G401 (cell line): ENCODE data around the gene IBTK. TPM values are rescaled to one million over a fixed set of nuclear protein-coding genes. Genes with fewer than 3 reads are reported as not detected.
"Not testable (repeated sequence)": the region's sequence is repeated elsewhere in the genome, so short reads cannot be mapped to it uniquely, and the experiment has no call there.

Source experiments
- DNase-seq: peaks from one replicate; pipeline ENCODE4 v3.0.0-alpha.2; 2015; ENCODE audit warnings: low spot score
- in situ Hi-C: cut with HindIII; loops from 2 replicates; pipeline ENCODE4 v1.10.0; 2016; ENCODE audit warnings: low sequenced_read_pairs, mixed read lengths
- total RNA-seq: library from RNA; depleted of rRNA; stranded (reverse); fragments of >200 nt; shearing (Covaris generic); gene quantifications from 2 replicates; pipeline ENCODE4 v1.2.3, GENCODE V29; 2014

The IBTK gene
- total RNA-seq, 1 experiment from 2014 or later = 49.3 TPM

DNA sequence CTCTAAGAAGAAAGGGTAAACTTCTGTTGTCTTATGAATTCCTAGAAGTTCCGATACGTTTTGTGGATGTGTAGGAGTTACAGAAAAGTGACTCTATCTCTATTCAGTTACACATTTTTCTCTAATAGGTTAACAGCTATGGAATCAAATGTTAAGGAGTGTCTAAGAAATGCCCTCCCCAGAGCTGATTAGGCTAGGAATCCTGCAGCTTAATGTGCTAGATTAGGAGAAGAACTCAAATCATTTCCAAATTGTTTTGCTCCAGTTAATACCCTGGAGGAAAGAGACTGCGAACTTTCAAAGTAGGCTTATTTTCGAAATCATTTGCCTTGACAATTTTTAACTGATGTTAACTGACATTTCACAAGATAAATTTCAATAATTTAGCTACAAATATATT lies 51.9 kb downstream of the IBTK start:
- in situ Hi-C loops = no loop called here
- DNase-seq = no peak

DNA sequence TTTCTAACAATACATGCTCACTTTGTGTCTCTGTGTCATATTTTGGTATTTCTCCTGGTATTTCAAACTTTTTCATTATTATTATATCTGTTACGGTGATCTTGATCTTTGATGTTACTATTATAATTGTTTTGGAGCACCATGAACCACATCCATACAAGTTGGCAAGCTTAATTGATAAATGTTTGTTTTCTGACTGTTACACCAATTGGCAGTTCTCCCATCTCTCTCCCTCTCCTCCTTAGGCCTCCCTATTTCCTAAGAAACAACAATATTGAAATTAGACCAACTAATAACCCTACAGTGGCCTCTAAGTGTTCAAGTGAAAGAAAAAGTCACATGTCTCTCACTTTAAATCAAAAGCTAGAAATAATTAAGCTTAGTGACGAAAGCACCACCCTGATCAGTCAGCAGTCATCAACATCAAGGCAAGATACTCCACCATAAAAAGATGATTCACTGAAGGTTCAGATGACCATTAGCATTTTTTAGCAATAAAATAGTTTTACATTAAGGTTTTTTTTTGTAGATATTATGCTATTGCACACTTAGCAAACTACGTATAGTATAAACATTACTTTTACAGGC lies 61.5 kb downstream of the IBTK start:
- in situ Hi-C loops = no loop called here
- no peak for DNase-seq

DNA sequence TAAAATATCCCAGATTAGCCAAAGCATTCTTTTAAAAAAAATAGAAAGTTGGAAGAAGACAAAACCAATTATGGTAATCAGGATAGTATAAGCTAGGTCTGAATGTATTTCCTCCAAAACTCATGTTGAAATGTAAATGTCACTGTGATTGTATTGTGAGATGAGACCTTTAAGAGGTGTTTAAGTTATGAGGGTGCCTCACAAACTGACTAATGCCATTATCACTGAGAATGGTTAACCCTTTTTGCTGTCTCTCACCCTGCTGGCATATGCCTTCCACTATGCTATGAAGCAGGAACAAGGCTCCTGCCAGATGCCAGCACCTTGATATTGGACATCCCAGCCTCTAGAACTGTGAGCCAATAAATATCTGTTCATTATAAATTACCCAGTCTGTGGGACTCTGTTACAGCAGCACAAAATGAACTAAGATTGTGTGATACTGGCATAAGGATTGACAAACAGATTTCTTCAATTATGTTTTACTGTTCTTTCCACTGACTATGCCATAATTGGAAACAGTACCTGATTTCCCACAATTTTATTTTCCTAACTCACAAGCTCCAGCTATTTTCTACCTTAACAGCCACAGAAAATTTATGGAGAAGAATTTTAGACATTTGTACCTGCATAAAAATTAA lies 63.8 kb downstream of the IBTK start:
- in situ Hi-C loops = no loop called here

DNA sequence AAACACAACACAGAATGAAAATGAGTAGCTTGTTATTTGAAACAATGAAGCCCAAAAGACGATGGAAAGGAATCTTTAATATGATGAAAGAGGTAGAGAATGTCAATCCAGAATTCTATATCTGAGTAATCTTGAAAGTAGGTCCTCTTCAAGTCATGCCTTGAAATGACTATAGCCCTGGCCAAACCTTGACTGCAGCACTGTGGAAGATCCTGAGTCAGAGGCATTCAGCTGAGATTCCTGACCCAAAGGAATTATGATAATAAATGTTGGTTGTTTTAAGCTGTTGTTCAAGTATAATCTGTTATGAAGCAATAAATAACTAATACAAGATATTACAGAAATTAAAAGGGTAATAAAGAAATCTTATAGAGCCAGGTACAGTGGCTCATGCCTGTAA lies 64.8 kb downstream of the IBTK start:
- no peak for DNase-seq
- in situ Hi-C loops = no loop called here

More for the DNA sequence above, 63.8 kb downstream of the IBTK start:
- DNase-seq = no peak

DNA sequence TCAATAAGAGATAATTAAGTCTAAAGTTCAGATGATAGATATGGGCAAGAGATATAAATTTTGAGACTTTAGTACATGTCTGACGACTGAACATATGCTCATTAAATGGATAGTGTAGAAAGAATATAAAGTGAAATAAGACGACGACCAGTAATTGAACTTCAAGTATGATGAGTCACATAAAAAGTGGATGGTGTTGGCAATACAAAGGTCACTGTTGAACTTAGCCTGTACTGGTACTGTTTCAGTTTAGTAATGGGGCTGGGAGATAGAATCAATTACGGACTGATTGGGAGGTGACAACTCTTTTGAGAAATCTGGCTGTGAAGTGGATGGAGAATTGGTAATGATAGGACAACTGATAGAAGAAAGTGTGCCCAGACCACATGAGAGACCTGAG lies 68.1 kb downstream of the IBTK start:
- no peak for DNase-seq
- in situ Hi-C loops = no loop called here

DNA sequence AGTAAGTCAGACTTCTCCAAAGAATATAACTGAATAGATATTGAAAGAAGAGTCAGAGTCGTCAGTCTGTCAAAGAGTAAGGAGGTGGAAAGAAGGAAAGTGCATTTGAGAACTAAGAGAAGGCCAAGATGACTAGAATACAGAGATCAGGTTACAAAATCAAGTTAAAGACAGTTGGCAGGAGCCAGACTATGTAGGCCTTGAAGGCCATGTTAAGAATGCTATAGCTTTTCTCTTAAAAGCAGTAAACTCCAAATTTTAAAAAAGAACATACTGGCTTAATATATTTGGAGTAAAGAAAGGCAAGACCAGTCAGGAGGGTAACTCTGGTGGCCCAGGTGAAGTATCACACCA lies 68.8 kb downstream of the IBTK start:
- DNase-seq = no peak
- in situ Hi-C loops = no loop called here

DNA sequence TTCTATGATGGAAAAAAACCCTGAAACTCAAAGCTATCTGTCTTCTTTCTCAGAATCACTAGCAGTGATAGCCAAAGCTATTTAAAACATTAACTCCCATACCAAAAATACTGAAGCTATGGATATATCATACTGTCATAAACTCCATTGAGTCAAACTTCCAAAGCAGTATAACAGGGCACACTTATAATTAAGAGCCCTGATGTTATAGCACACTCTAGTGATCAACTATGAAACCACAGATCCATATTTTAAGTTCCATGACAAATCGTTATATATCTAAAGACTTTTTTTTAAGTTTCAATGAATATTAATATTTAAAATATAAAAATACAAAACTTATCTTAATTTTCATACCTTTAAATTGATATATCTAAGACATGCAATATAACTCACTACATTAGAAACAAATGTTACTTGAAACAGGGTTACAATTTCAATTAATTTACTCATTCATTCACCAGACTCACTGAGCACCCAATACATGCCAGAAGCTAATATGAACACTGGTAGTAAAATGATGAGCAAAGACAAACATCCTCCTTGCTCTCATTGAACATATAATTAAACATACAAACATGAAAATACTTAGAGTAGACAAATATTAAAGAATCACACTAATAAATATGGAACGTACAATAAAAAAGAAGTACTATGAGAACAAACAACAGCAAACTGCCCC lies 69.3 kb downstream of the IBTK start:
- DNase-seq = peak; percentile 48
- in situ Hi-C loops = no loop called here

DNA sequence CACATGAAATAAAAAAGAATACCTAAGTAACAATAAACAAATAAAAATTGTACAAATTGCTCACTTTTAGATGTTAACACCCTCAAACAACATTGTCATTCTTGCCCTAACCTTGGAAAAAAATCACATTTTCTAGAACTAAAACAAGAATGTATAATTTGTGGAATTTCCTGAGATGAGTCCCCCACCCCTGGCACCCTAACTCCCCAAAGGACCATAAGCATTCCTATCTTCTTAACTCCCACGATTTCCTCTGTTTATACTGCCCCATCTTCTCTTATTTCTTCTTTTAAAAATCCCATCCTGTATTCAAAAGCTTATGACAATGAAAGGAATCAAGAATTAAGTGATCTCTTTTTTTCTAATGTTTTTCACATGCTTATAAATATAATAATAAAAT lies 70.9 kb downstream of the IBTK start:
- in situ Hi-C loops = no loop called here
- no peak for DNase-seq

DNA sequence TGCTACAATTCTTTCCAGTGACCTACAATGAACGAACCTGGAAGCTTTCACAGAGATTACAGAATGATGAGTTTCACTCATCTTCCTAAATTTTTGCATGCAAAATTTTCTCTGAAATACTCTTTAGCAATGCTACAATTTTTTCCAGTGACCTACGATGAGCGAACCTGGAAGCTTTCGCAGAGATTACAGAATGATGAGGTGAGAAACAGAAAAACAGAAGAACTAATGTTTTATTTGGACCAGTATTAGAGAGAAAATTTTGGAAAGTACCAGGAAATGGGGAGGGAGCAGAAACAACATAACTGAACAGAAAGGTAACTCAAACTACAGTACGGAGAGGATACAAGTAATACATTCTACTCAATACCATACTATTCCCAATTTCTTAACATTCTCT lies 75.0 kb downstream of the IBTK start:
- no peak for DNase-seq
- in situ Hi-C loops = no loop called here

DNA sequence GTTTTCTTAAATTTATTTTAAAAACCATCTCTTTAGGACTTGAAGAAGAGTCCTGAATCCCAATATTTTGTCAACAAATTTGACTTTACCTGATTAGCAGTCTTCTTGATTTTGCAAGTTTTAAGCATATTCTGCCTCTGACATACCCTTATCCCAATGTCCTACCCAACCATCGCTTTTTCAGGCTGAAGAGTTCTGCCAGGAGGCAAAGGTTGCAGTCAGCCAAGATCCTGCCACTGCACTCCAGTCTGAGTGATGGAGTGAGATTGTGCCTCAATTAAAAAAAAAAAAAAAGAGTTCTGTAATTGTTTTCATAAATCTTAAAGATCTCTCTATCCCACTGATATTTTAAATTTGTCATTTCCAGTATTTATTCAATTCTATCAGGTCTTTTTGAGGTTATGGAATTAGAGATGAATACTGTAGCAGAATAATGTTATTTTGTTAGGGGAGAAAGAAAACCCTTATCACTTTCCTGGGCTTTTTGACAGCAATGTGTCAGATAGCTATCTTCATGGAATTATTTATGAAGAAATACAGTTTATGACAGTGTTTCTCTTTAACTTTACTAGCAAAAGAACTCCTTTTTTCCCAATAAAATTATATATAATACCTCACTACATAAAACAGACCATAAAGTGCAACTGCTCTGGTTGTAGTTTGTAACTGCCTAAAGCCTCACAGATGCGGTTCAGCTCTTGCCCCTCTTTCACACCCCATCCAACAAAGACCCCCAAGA lies 78.2 kb downstream of the IBTK start:
- DNase-seq = no peak
- in situ Hi-C loops = no loop called here

DNA sequence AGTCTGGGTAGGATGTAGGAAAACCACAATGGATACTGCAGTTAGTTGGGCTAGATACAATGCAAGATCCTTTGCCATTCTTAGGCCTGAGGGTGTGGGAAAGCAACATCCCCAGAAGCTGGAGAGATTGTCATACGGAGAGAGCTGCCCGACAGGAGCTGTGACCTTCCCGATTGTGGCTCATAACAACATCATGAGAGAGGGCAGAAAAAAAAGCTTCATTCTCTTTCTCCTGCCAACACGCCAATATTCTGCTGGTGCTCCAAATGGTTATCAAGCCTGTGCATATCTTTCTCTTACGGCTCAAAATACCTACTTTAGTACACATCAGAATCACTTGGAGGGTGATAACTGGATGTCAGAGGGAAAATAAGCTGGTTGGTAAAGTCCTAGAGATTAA lies 81.1 kb downstream of the IBTK start:
- no peak for DNase-seq
- in situ Hi-C loops = no loop called here

DNA sequence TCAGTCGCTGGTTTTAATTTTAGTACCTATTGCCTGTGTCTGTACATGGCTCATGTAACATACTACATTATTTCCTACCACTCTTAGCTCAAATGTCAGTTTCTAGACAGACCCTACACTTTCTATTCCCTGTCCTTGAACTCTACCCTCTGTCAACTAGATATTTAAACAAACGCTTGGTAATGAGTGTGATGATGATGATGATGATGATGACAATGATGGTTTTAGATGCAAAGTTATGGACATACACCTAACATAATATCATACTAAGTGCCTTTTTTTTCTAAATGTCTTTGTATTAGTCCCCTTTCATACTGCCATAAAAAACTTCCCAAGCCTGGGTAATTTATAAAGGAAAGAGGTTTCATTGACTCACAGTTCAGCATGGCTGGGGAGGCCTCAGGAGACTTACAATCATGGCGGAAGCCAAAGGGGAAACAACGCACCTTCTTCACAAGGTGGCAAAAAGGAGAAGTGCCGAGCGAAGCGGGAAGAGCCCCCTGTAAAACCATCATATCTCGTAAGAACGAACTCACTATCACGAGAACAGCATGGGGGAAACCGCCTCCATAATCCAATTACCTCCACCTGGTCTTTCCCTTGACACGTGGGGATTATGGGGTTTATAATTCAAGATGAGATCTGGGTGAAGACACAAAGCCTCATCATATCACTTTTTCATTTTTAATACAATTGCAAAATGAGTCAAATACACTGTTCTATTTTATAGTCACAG lies 87.1 kb downstream of the IBTK start:
- in situ Hi-C loops = no loop called here
- DNase-seq = no peak

DNA sequence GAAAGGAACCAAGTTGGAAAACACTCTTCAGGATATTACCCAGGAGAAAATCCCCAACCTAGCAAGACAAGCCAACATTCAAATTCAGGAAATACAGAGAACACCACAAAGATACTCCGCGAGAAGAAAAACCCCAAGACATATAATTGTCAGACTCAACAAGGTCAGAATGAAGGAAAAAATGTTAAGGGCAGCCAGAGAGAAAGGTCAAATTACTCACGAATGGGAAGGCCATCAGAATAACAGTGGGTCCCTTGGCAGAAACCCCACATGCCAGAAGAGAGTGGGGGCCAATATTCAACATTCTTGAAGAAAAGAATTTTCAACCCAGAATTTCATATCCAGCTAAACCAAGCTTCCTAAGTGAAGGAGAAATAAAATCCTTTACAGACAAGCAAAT lies 94.8 kb downstream of the IBTK start:
- in situ Hi-C loops, DNase-seq: not testable (repeated sequence)

DNA sequence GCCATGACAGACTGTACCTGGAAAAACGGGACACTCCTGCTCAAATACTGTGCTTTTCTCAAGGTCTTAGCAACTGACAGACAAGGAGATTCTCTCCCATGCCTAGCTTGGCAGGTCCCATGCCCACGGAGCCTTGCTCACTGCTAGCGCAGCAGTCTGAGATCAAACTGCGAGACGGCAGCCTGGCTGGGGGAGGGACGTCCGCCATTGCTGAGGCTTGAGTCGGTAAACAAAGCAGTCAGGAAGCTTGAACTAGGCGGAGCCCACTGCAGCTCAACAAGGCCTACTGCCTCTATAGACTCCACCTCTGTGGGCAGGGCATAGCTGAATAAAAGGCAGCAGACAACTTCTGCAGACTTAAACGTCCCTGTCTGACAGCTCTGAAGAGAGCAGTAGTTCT lies 96.4 kb downstream of the IBTK start:
- DNase-seq, in situ Hi-C loops: not testable (repeated sequence)

DNA sequence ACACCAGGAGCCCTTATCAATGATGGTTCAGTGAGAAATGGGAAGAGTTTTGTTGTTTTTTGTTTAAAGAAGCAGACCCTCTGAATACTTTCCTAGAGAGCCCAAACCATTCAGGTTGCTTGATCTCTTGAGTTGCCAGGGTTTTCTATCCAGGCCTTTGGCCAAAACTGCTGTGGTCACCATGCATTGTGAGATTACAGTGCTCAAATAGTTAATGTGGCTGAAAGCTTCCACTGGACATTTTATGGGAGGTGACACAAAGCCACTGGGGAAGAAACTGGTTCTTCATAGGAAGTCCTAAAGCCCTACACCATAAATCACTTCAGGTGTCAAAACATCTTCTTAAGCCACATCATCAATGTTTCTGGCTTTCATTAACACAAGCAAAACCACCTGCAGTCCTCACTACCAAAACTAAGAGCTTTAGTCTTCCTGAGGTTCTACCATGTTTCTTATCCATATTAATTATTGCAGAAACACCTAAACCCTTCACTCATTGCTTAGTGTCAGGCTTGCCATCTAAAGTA lies 101.6 kb downstream of the IBTK start:
- in situ Hi-C loops = no loop called here
- DNase-seq = no peak

DNA sequence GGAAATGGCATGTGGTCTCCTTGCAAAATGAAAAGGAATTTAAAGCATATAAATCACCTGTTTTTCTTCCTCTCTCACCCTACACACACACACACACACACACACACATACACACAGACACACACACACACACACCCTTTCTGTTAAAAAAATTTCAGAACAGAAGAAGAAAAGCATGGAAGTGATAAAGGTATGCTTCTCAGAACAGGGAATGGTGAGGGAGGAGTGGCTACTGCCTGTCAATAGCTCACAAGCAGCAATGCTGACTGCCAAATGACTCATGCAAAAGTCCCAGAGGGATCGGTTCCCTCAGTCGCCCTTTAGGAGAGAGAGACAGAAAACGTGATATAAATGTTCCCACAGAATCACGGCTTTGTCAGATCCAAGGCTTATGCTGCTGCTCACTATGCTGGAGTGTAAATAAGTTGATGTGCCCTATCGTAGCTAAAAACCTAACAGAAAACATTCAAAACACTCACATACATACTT lies 102.6 kb downstream of the IBTK start:
- peak; percentile 31 for DNase-seq
- in situ Hi-C loops = no loop called here

DNA sequence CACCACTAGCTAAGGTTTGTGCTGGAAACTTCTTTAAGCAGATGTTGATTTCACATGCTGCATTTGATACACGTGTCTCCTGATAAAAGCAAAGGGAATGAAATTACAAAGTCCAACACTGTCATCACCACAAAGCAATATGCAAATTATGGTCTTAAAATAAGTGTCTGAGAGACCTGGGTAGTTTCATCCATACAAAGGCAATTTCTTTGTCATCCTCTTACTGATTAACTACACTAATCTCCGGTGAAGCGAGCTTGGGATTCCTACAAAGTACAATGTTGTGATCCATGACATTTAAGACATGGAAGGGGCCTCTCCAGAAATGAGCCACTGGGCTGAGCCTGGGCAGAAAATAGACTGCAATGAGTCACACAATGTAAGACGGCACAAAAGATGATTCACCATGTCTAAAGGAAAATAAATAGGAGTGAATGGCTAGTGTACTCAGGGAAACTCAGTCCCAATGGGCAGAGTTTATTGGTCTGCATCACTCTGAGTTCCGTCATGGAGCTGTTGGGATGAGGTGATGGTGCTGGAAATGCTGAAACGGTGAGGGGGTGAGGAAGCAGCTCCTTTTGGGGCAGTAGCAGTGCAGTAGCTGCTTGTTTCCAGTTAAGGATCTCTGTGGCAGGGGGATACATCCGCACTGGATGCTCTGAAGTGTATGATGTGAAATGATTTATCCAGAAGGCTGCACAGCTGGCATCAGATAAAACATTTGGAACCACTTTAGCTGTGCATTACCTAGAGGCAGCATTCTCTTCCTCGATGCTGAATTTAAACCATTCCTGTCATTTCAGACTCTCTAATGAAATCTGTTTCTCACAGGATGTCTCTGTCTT lies 103.3 kb downstream of the IBTK start:
- in situ Hi-C loops = no loop called here
- DNase-seq = peak; percentile 23

DNA sequence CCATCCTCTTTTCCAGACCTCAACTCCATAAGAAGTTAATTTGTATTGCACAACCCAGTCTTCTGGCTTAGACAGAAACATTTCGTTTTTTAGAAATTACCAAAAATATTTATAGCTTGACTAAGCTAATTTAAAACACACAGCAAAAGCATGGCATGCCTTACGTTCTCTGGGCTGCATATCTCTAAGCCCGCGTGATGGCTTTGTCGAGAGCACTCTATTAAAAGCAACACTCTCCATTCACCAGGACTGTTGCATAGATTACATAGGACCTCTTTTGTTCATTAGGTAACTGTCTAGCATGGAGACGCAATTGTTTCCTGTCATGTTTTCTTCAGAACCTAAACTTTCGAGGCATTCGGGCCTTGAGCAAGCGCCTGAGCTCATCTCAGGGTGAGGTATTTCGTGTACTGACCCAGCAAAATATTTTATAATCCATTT lies 104.5 kb downstream of the IBTK start:
- DNase-seq = no peak
- in situ Hi-C loops = no loop called here
